H1 (cell line): ENCODE measurements around the gene KCTD15. TPM values are rescaled to one million over a fixed set of nuclear protein-coding genes. Genes with fewer than 3 reads are reported as not detected.

Experiments
- CTCF ChIA-PET: fragments of 300-600 bp; sonication (Branson Sonifier 250); formaldehyde crosslinking; loops from one replicate; lab custom pipeline; 2021; ENCODE audit not compliant: partially characterized antibody; lab: Charles Lee
- POLR2A ChIA-PET: fragments of 300-600 bp; sonication (Branson Sonifier 250); formaldehyde crosslinking; loops from one replicate; lab custom pipeline; 2021; ENCODE audit warnings: inconsistent platforms; ENCODE audit not compliant: partially characterized antibody; lab: Charles Lee
- DNase-seq, 2 experiments: peaks; one replicate each; pipeline versions ENCODE4 v3.0.0 to v3.0.0-alpha.2; 2010 to 2022; ENCODE audit warnings: low spot score in 2 of 2, low read depth in 1 of 2, mixed read lengths in 1 of 2
- FAIRE-seq: peaks from 2 replicates; lab custom pipeline; 2011; peaks lifted over from hg19 to GRCh38; lab: Jason Lieb, UNC
- H2AFZ ChIP-seq: 2 replicates; pipeline ENCODE4 v1.8.1; 2012; ENCODE audit warnings: low read length, inconsistent platforms
- H2AK5ac ChIP-seq: 2 replicates; pipeline ENCODE4 v1.6.1; 2013; ENCODE audit warnings: low read depth, low read length
- H2BK120ac ChIP-seq: replicated peaks from 2 replicates; pipeline ENCODE3; 2013; ENCODE audit warnings: low read depth, low read length, inconsistent platforms
- H2BK12ac ChIP-seq: 2 replicates; pipeline ENCODE4 v1.6.1; 2013; ENCODE audit warnings: low read depth, low read length
- H2BK15ac ChIP-seq: 2 replicates; pipeline ENCODE4 v1.6.1; 2013; ENCODE audit warnings: low read length
- H2BK20ac ChIP-seq: 2 replicates; pipeline ENCODE4 v1.6.1; 2013; ENCODE audit warnings: low read length
- H2BK5ac ChIP-seq: 2 replicates; pipeline ENCODE4 v1.6.1; 2013; ENCODE audit warnings: low read depth, low read length
- H3K14ac ChIP-seq: 2 replicates; pipeline ENCODE4 v1.6.1; 2013; ENCODE audit warnings: inconsistent platforms; ENCODE audit not compliant: insufficient read length
- H3K18ac ChIP-seq: 2 replicates; pipeline ENCODE4 v1.6.1; 2013; ENCODE audit warnings: low read length; ENCODE audit errors: extremely low read depth
- H3K23ac ChIP-seq: 2 replicates; pipeline ENCODE4 v1.6.1; 2013; ENCODE audit warnings: inconsistent platforms; ENCODE audit not compliant: insufficient read length
- H3K23me2 ChIP-seq: 2 replicates; pipeline ENCODE4 v1.6.1; 2013; ENCODE audit warnings: low read depth, low read length
- H3K27ac ChIP-seq: 2 replicates; pipeline ENCODE4 v1.6.1; 2011; ENCODE audit warnings: low read depth, low read length, inconsistent platforms
- H3K27me3 ChIP-seq, 4 experiments: replicated peaks in 1 of 4; 1 replicate in 1 of 4; 2 replicates in 3 of 4; pipeline versions ENCODE4 v1.6.1 to v1.8.1; 2011 to 2013; ENCODE audit warnings: low read length in 3 of 4, mild to moderate bottlenecking in 3 of 4, inconsistent platforms in 2 of 4, mixed read lengths in 2 of 4, moderate library complexity in 1 of 4; ENCODE audit not compliant: control insufficient read depth in 3 of 4, insufficient read depth in 3 of 4; ENCODE audit errors: extremely low read depth in 1 of 4
- H3K36me3 ChIP-seq, 4 experiments: 2 replicates each; pipeline versions ENCODE4 v1.6.1 to v1.8.1; 2011 to 2013; ENCODE audit warnings: mild to moderate bottlenecking in 4 of 4, low read length in 3 of 4, moderate library complexity in 2 of 4, control low read depth in 1 of 4, inconsistent platforms in 1 of 4; ENCODE audit not compliant: insufficient read depth in 4 of 4, control insufficient read depth in 2 of 4
- H3K4ac ChIP-seq: replicated peaks from 2 replicates; pipeline ENCODE3; 2013; ENCODE audit warnings: low read length, low read depth, mixed read lengths, inconsistent platforms; ENCODE audit not compliant: insufficient read length
- H3K4me1 ChIP-seq, 4 experiments: replicated peaks in 1 of 4; 1 replicate in 1 of 4; 2 replicates in 3 of 4; pipeline versions ENCODE4 v1.6.1 to v1.8.1; 2011 to 2013; ENCODE audit warnings: low read length in 3 of 4, inconsistent platforms in 2 of 4, mixed read lengths in 1 of 4; ENCODE audit not compliant: insufficient read depth in 4 of 4, control insufficient read depth in 3 of 4
- H3K4me2 ChIP-seq, 2 experiments: 2 replicates each; pipeline versions ENCODE4 v1.6.1 to v1.8.1; 2011 to 2013; ENCODE audit warnings: low read depth in 2 of 2, low read length in 2 of 2, control low read depth in 1 of 2, inconsistent platforms in 1 of 2, mild to moderate bottlenecking in 1 of 2; ENCODE audit not compliant: insufficient read depth in 1 of 2
- H3K4me3 ChIP-seq, 4 experiments: fragments of 200-600, 300-600 bp in 1 of 4; sonication (generic), shearing (Covaris generic), sonication (Bioruptor Twin) in 1 of 4; 2 replicates each; pipeline versions ENCODE4 v1.5.1 to v1.8.1; 2011 to 2016; ENCODE audit warnings: low read length in 4 of 4, low read depth in 3 of 4, control low read depth in 2 of 4, inconsistent platforms in 2 of 4, mild to moderate bottlenecking in 2 of 4, mixed read lengths in 1 of 4, moderate library complexity in 1 of 4; ENCODE audit not compliant: insufficient read depth in 2 of 4; ENCODE audit errors: extremely low read depth in 1 of 4
- H3K56ac ChIP-seq: replicated peaks from 2 replicates; pipeline ENCODE3; 2013; ENCODE audit warnings: low read depth, mild to moderate bottlenecking, mixed read lengths, low read length, inconsistent platforms; ENCODE audit not compliant: insufficient read length
- H3K79me1 ChIP-seq: 2 replicates; pipeline ENCODE4 v1.6.1; 2013; ENCODE audit warnings: low read depth, low read length, control low read depth
- H3K79me2 ChIP-seq, 2 experiments: 2 replicates each; pipeline versions ENCODE4 v1.6.1 to v1.8.1; 2012 to 2013; ENCODE audit warnings: low read length in 2 of 2, mild to moderate bottlenecking in 2 of 2, inconsistent platforms in 1 of 2; ENCODE audit not compliant: insufficient read depth in 2 of 2, control insufficient read depth in 1 of 2
- H3K9ac ChIP-seq, 4 experiments: replicated peaks in 1 of 4; 1 replicate in 1 of 4; 2 replicates in 3 of 4; pipeline versions ENCODE4 v1.6.1 to v1.8.1; 2011 to 2013; ENCODE audit warnings: low read depth in 3 of 4, low read length in 3 of 4, control low read depth in 2 of 4, mild to moderate bottlenecking in 2 of 4, moderate library complexity in 2 of 4, inconsistent platforms in 1 of 4; ENCODE audit errors: extremely low read depth in 1 of 4
- H3K9me3 ChIP-seq, 2 experiments: 2 replicates each; pipeline versions ENCODE4 v1.6.1 to v1.8.1; 2012 to 2013; ENCODE audit warnings: mild to moderate bottlenecking in 2 of 2, moderate library complexity in 2 of 2, control low read depth in 1 of 2, inconsistent platforms in 1 of 2, low read depth in 1 of 2, low read length in 1 of 2, mixed read lengths in 1 of 2; ENCODE audit not compliant: insufficient read depth in 2 of 2
- H4K20me1 ChIP-seq, 2 experiments: replicated peaks in 1 of 2; 2 replicates each; pipeline versions ENCODE3 to v1.8.1; 2011 to 2013; ENCODE audit warnings: inconsistent platforms in 2 of 2, low read length in 2 of 2, mild to moderate bottlenecking in 1 of 2; ENCODE audit not compliant: insufficient read depth in 2 of 2, control insufficient read depth in 1 of 2
- H4K5ac ChIP-seq: 2 replicates; pipeline ENCODE4 v1.6.1; 2013; ENCODE audit warnings: low read length, low read depth, mixed read lengths, inconsistent platforms; ENCODE audit not compliant: insufficient read length
- H4K8ac ChIP-seq: 2 replicates; pipeline ENCODE4 v1.8.0; 2013; ENCODE audit warnings: mild to moderate bottlenecking, moderate library complexity, low read length, inconsistent platforms; ENCODE audit not compliant: insufficient read depth; ENCODE audit errors: extremely low read depth
- H4K91ac ChIP-seq: replicated peaks from 2 replicates; pipeline ENCODE3; 2013; ENCODE audit warnings: low read length, mixed read lengths, inconsistent platforms; ENCODE audit not compliant: insufficient read length
- ASH2L ChIP-seq: fragments of 200-600, 300-600 bp; sonication (generic); IDR thresholded peaks from one replicate; pipeline ENCODE4 v1.7.1; 2017; ENCODE audit warnings: low read length
- BACH1 ChIP-seq: IDR thresholded peaks from 2 replicates; pipeline ENCODE4 v1.6.1; 2012; ENCODE audit warnings: low read length, improper control_type of control experiment
- CBX8 ChIP-seq: fragments of 300-800, 300-1000 bp; sonication (generic); IDR thresholded peaks from 2 replicates; pipeline ENCODE4 v1.7.1; 2016; ENCODE audit warnings: low read depth, low read length, borderline replicate concordance
- CHD1 ChIP-seq: IDR thresholded peaks from 2 replicates; pipeline ENCODE4 v1.6.1; 2012; ENCODE audit warnings: low read depth, low read length, improper control_type of control experiment
- CTBP2 ChIP-seq: IDR thresholded peaks from 2 replicates; pipeline ENCODE4 v1.7.0; 2011; ENCODE audit warnings: borderline replicate concordance, mild to moderate bottlenecking, moderate library complexity, mixed read lengths, low read length; ENCODE audit not compliant: insufficient read depth, insufficient read length
- FOSL1 ChIP-seq: IDR thresholded peaks from 2 replicates; pipeline ENCODE4 v1.6.1; 2011; ENCODE audit warnings: mild to moderate bottlenecking, low read depth, low read length, moderate library complexity; ENCODE audit not compliant: insufficient read depth
- HDAC6 ChIP-seq: IDR thresholded peaks from one replicate; pipeline ENCODE4 v1.7.1; 2012; ENCODE audit warnings: low read depth, mild to moderate bottlenecking, inconsistent platforms, low read length, moderate library complexity
- JUN ChIP-seq: IDR thresholded peaks from 2 replicates; pipeline ENCODE4 v1.6.1; 2011; ENCODE audit warnings: low read depth, mild to moderate bottlenecking, improper control_type of control experiment, low read length
- SAP30 ChIP-seq: fragments of 300-600 bp; sonication (generic); IDR thresholded peaks from 2 replicates; pipeline ENCODE4 v1.7.1; 2012; ENCODE audit warnings: low read length, moderate library complexity, mild to moderate bottlenecking, inconsistent platforms; ENCODE audit not compliant: insufficient read depth, insufficient replicate concordance
- SIRT6 ChIP-seq: IDR thresholded peaks from one replicate; pipeline ENCODE4 v1.7.1; 2012; ENCODE audit warnings: low read length, inconsistent platforms
- TCF12 ChIP-seq: IDR thresholded peaks from 2 replicates; pipeline ENCODE4 v1.6.1; 2011; ENCODE audit warnings: low read depth, mild to moderate bottlenecking, low read length
- WGBS, 2 experiments: shearing (Covaris generic) in 1 of 2; methylation state at CpG; one replicate each; pipeline versions ENCODE4 v1.1.6 to v1.1.7; 2013 to 2015; ENCODE audit warnings: low lambda C conversion rate in 2 of 2, mixed read lengths in 2 of 2, inconsistent platforms in 1 of 2, low coverage in 1 of 2, missing lambda C conversion rate in 1 of 2; ENCODE audit not compliant: insufficient replicate concordance in 2 of 2, insufficient coverage in 1 of 2, insufficient read length in 1 of 2; ENCODE audit errors: extremely low coverage in 1 of 2, missing lambda C conversion rate in 1 of 2; 5-methylcytosine and 5-hydroxymethylcytosine counted together
- polyA plus RNA-seq, 7 experiments: library from polyadenylated mRNA; depleted of rRNA in 3 of 7; stranded (reverse) in 5 of 7; unstranded in 2 of 7; fragments of >200 nt in 5 of 7; fragments of 200-250 nt in 2 of 7; gene quantifications; 1 replicate in 5 of 7; 2 replicates in 1 of 7; 4 replicates in 1 of 7; pipeline versions ENCODE4 v1.2.1 to v1.2.3, GENCODE V29; 2011 to 2013; ENCODE audit warnings: missing spikeins in 2 of 7, mixed read lengths in 2 of 7
- total RNA-seq: library from RNA; stranded (reverse); fragmentation: NEBNext Ultra II Directional; extraction: Animal tissue kit (Norgen Biotek cat#: 25700); gene quantifications from 2 replicates; pipeline ENCODE4 v1.2.1, GENCODE V29; 2021
- TF ChIP-seq, protein P1 (sequence below): IDR thresholded peaks from 2 replicates; pipeline ENCODE4 v1.6.1; 2011; ENCODE audit warnings: low read depth, mild to moderate bottlenecking, low read length; ENCODE audit not compliant: insufficient read depth

Gene KCTD15
- total and polyA plus RNA-seq, 2 of the 8 experiments (the other 6 are each of a cell fraction or from before 2014, with no cell fraction given) = 25.1 to 27.0 TPM

DNA sequence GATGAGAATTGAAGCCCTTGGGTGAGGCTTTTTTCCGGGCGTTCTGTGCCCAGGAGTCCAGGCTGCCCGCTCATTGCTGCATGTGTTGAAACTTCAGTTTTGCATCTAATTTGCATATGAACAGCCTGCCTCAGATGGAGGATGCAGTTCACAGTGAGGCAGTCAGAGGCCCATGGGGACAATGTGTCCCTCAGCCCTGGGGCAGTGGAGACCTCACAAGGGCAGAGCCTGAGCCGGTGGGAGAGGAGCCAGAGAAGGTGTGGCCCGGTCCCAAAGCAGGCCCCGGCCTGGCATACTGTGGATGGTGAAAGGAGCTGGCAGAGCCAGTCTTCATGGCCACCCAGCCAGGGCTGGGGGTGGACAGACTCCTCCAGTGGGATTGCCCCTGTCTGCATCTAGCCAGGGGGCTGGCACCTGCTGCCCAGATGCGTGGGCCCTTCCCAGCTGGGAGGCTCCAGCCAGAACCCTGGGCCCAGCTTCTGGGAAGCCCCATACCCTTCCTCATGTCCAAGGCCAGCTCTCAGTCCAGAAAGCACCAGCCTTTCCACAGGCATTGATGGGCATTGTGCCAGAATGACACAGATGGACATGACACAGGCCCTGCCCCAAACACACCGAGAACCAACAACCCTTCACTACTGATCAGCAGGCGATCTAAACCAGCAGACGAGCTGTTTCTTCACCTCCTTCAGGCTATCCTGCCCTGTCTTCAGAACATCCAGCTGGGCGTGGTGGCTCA, 32.9 kb upstream of the KCTD15 start:
- no peak overlapping the region for H2AK5ac ChIP-seq
- H3K9me3 ChIP-seq = no peaks in the 10 kb centered on the region
- no peak overlapping the region for H3K4me2 ChIP-seq
- 94% methylated on average over 11 of the region's 11 CpGs; no CpG with 5 or more reads in 1 of the 2 experiments for WGBS, 2 experiments
- ChIA-PET POLR2A (no interaction called here), CTCF (interaction anchor here (0.8 to 1.7 kb wide), 4 partner anchors 7 to 336 kb away, joined by 3 to 5 read pairs (median 4); no protein-coding TSS in a partner anchor)
- no peak overlapping the region for H2BK5ac ChIP-seq
- H3K27ac ChIP-seq = no peak overlapping the region
- no peak overlapping the region for H2BK12ac ChIP-seq
- no peak overlapping the region for H3K9ac ChIP-seq
- no peaks in the 10 kb centered on the region for H3K27me3 ChIP-seq
- H3K23me2 ChIP-seq = no peaks in the 10 kb centered on the region
- H4K5ac ChIP-seq = no peak overlapping the region
- H3K4ac ChIP-seq = no peak overlapping the region
- no peak overlapping the region for H2BK20ac ChIP-seq
- peaks cover 0 to 5% (median 1%) of the 10 kb centered on the region in 4 experiments; a peak in 3 of 7 replicates for H3K4me1 ChIP-seq
- H3K14ac ChIP-seq = no peak overlapping the region
- H3K36me3 ChIP-seq = no peaks in the 10 kb centered on the region; a peak in 1 of 8 replicates
- no peak overlapping the region for H2BK15ac ChIP-seq
- H3K18ac ChIP-seq = no peak overlapping the region
- H2BK120ac ChIP-seq = no peak overlapping the region
- no peak overlapping the region for H2AFZ ChIP-seq
- H3K4me3 ChIP-seq = no peak overlapping the region
- no peak overlapping the region for H4K91ac ChIP-seq
- FAIRE-seq (no peak), DNase-seq (no peak)
- H4K20me1 ChIP-seq = peaks cover 4 to 8% of the 10 kb centered on the region in 2 experiments
- no peaks in the 10 kb centered on the region for H3K79me2 ChIP-seq
- no peaks in the 10 kb centered on the region for H3K79me1 ChIP-seq
- no peak overlapping the region for H3K56ac ChIP-seq
- H4K8ac ChIP-seq = no peak overlapping the region; the same call in 1 of the 2 replicates
- no peak overlapping the region for H3K23ac ChIP-seq
- TF ChIP-seq SAP30 (no peak), TCF12 (no peak), ASH2L (no peak), CTBP2 (no peak), SIRT6 (no peak), HDAC6 (no peak), CHD1 (no peak), JUN (no peak), BACH1 (no peak), FOSL1 (no peak), CBX8 (no peak)
- TF ChIP-seq, protein P1, sequence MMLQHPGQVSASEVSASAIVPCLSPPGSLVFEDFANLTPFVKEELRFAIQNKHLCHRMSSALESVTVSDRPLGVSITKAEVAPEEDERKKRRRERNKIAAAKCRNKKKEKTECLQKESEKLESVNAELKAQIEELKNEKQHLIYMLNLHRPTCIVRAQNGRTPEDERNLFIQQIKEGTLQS = no peak
